ENCODE data around the gene DRD2.

The DRD2 gene

GRCh38 chr11:113392236-113392921 lies 82.8 kb downstream of the DRD2 start:
- no peak overlapping the region for H3K4me3 Mint-ChIP-seq

GRCh38 chr11:113389272-113389671 lies 85.9 kb downstream of the DRD2 start:
- peaks cover 13% of the 10 kb centered on the region for H3K27me3 Mint-ChIP-seq (ENCODE audit: low read depth)
- H3K4me1 Mint-ChIP-seq (ENCODE audit: low read depth) = no peaks in the 10 kb centered on the region
- H3K4me3 Mint-ChIP-seq = no peak overlapping the region
- H3K9me3 Mint-ChIP-seq = no peaks in the 10 kb centered on the region
- no peak overlapping the region for H3K27ac Mint-ChIP-seq
- H3K36me3 Mint-ChIP-seq (ENCODE audit: low read depth) = no peaks in the 10 kb centered on the region

More at GRCh38 chr11:113392236-113392921, 82.8 kb downstream of the DRD2 start:
- no peaks in the 10 kb centered on the region for H3K36me3 Mint-ChIP-seq (ENCODE audit: low read depth)
- no peaks in the 10 kb centered on the region for H3K4me1 Mint-ChIP-seq (ENCODE audit: low read depth)
- no peak overlapping the region for H3K27ac Mint-ChIP-seq
- H3K27me3 Mint-ChIP-seq (ENCODE audit: low read depth) = peaks cover under 1% of the 10 kb centered on the region
- no peaks in the 10 kb centered on the region for H3K9me3 Mint-ChIP-seq

GRCh38 chr11:113387605-113388211 lies 87.5 kb downstream of the DRD2 start, which contains the start of gene ANKK1:
Gene ANKK1 (plus strand): TSS chr11:113387779. CDS start chr11:113387885, 106 bp downstream.
- no peaks in the 10 kb centered on the region for H3K4me1 Mint-ChIP-seq (ENCODE audit: low read depth)
- no peaks in the 10 kb centered on the region for H3K36me3 Mint-ChIP-seq (ENCODE audit: low read depth)
- H3K4me3 Mint-ChIP-seq = no peak within 1 kb of the TSS
- H3K9me3 Mint-ChIP-seq = no peaks in the 10 kb centered on the region
- no peak within 1 kb of the TSS for H3K27ac Mint-ChIP-seq
- peaks cover 13% of the 10 kb centered on the region for H3K27me3 Mint-ChIP-seq (ENCODE audit: low read depth)

- H3K4me1 Mint-ChIP-seq (ENCODE audit: low read depth) = no peaks in the 10 kb centered on the region
Measured at GRCh38 chr11:113386866-113387265, 88.3 kb downstream of the DRD2 start.

GRCh38 chr11:113385749-113386148 lies 89.4 kb downstream of the DRD2 start:
- H3K27me3 Mint-ChIP-seq (ENCODE audit: low read depth) = peaks cover 13% of the 10 kb centered on the region
- no peaks in the 10 kb centered on the region for H3K36me3 Mint-ChIP-seq (ENCODE audit: low read depth)
- H3K27ac Mint-ChIP-seq = no peak overlapping the region
- H3K4me3 Mint-ChIP-seq = no peak overlapping the region
- H3K9me3 Mint-ChIP-seq = no peaks in the 10 kb centered on the region
- H3K4me1 Mint-ChIP-seq (ENCODE audit: low read depth) = no peaks in the 10 kb centered on the region

More at GRCh38 chr11:113386866-113387265, 88.3 kb downstream of the DRD2 start:
- H3K27me3 Mint-ChIP-seq (ENCODE audit: low read depth) = peaks cover 13% of the 10 kb centered on the region
- no peaks in the 10 kb centered on the region for H3K9me3 Mint-ChIP-seq
- H3K36me3 Mint-ChIP-seq (ENCODE audit: low read depth) = no peaks in the 10 kb centered on the region
- H3K4me3 Mint-ChIP-seq = no peak overlapping the region
- H3K27ac Mint-ChIP-seq = no peak overlapping the region

GRCh38 chr11:113384551-113384950 lies 90.6 kb downstream of the DRD2 start:
- H3K36me3 Mint-ChIP-seq (ENCODE audit: low read depth) = no peaks in the 10 kb centered on the region
- H3K9me3 Mint-ChIP-seq = no peaks in the 10 kb centered on the region
- H3K27ac Mint-ChIP-seq = no peak overlapping the region

GRCh38 chr11:113382121-113382520 lies 93.1 kb downstream of the DRD2 start:
- Mint-ChIP-seq H3K9me3 (no peaks in the 10 kb centered on the region), H3K4me3 (no peak overlapping the region), H3K4me1 (ENCODE audit: low read depth) (no peaks in the 10 kb centered on the region), H3K27ac (no peak overlapping the region), H3K36me3 (ENCODE audit: low read depth) (no peaks in the 10 kb centered on the region), H3K27me3 (ENCODE audit: low read depth) (peaks cover 10% of the 10 kb centered on the region)

More at GRCh38 chr11:113384551-113384950, 90.6 kb downstream of the DRD2 start:
- Mint-ChIP-seq H3K27me3 (ENCODE audit: low read depth) (peaks cover 13% of the 10 kb centered on the region), H3K4me1 (ENCODE audit: low read depth) (no peaks in the 10 kb centered on the region), H3K4me3 (no peak overlapping the region)

GRCh38 chr11:113378692-113379091 lies 96.5 kb downstream of the DRD2 start:
- H3K9me3 Mint-ChIP-seq = no peaks in the 10 kb centered on the region

GRCh38 chr11:113377681-113378412 lies 97.4 kb downstream of the DRD2 start:
- H3K4me1 Mint-ChIP-seq (ENCODE audit: low read depth) = no peaks in the 10 kb centered on the region
- H3K4me3 Mint-ChIP-seq = no peak overlapping the region
- no peak overlapping the region for H3K27ac Mint-ChIP-seq
- H3K36me3 Mint-ChIP-seq (ENCODE audit: low read depth) = no peaks in the 10 kb centered on the region
- H3K9me3 Mint-ChIP-seq = no peaks in the 10 kb centered on the region
- H3K27me3 Mint-ChIP-seq (ENCODE audit: low read depth) = no peaks in the 10 kb centered on the region

More at GRCh38 chr11:113378692-113379091, 96.5 kb downstream of the DRD2 start:
- no peaks in the 10 kb centered on the region for H3K4me1 Mint-ChIP-seq (ENCODE audit: low read depth)
- H3K4me3 Mint-ChIP-seq = no peak overlapping the region
- no peaks in the 10 kb centered on the region for H3K36me3 Mint-ChIP-seq (ENCODE audit: low read depth)
- H3K27ac Mint-ChIP-seq = no peak overlapping the region
- no peaks in the 10 kb centered on the region for H3K27me3 Mint-ChIP-seq (ENCODE audit: low read depth)

- no peaks in the 10 kb centered on the region for H3K4me1 Mint-ChIP-seq (ENCODE audit: low read depth)
- H3K27me3 Mint-ChIP-seq (ENCODE audit: low read depth) = no peaks in the 10 kb centered on the region
- no peaks in the 10 kb centered on the region for H3K36me3 Mint-ChIP-seq (ENCODE audit: low read depth)
- no peak overlapping the region for H3K4me3 Mint-ChIP-seq
- no peaks in the 10 kb centered on the region for H3K9me3 Mint-ChIP-seq
- no peak overlapping the region for H3K27ac Mint-ChIP-seq
Measured at GRCh38 chr11:113376156-113376555, 99.0 kb downstream of the DRD2 start.

GRCh38 chr11:113375402-113375801 lies 99.8 kb downstream of the DRD2 start:
- no peaks in the 10 kb centered on the region for H3K36me3 Mint-ChIP-seq (ENCODE audit: low read depth)
- no peaks in the 10 kb centered on the region for H3K9me3 Mint-ChIP-seq
- no peak overlapping the region for H3K27ac Mint-ChIP-seq
- no peak overlapping the region for H3K4me3 Mint-ChIP-seq
- no peaks in the 10 kb centered on the region for H3K4me1 Mint-ChIP-seq (ENCODE audit: low read depth)
- H3K27me3 Mint-ChIP-seq (ENCODE audit: low read depth) = no peaks in the 10 kb centered on the region

- Mint-ChIP-seq H3K36me3 (ENCODE audit: low read depth) (no peaks in the 10 kb centered on the region), H3K9me3 (no peaks in the 10 kb centered on the region), H3K27me3 (ENCODE audit: low read depth) (no peaks in the 10 kb centered on the region), H3K4me3 (no peak overlapping the region), H3K4me1 (ENCODE audit: low read depth) (no peaks in the 10 kb centered on the region), H3K27ac (no peak overlapping the region)
Measured at GRCh38 chr11:113373981-113374560, 101.1 kb downstream of the DRD2 start.

GRCh38 chr11:113373306-113373705 lies 101.9 kb downstream of the DRD2 start:
- Mint-ChIP-seq H3K27ac (no peak overlapping the region), H3K36me3 (ENCODE audit: low read depth) (no peaks in the 10 kb centered on the region), H3K9me3 (no peaks in the 10 kb centered on the region), H3K27me3 (ENCODE audit: low read depth) (no peaks in the 10 kb centered on the region), H3K4me1 (ENCODE audit: low read depth) (no peaks in the 10 kb centered on the region), H3K4me3 (no peak overlapping the region)

GRCh38 chr11:113372309-113372708 lies 102.9 kb downstream of the DRD2 start:
- H3K4me1 Mint-ChIP-seq (ENCODE audit: low read depth) = no peaks in the 10 kb centered on the region
- H3K27me3 Mint-ChIP-seq (ENCODE audit: low read depth) = no peaks in the 10 kb centered on the region
- H3K9me3 Mint-ChIP-seq = no peaks in the 10 kb centered on the region
- H3K36me3 Mint-ChIP-seq (ENCODE audit: low read depth) = no peaks in the 10 kb centered on the region
- no peak overlapping the region for H3K27ac Mint-ChIP-seq
- H3K4me3 Mint-ChIP-seq = no peak overlapping the region
